Dermis blood vessel endothelial cell (primary cell): ENCODE data around the gene RIN3. TPM values are rescaled to one million over a fixed set of nuclear protein-coding genes. Genes with fewer than 3 reads are reported as not detected.

Experiments used
- DNase-seq: peaks from one replicate; pipeline ENCODE4 v3.0.0; 2010
- total RNA-seq: library from RNA; depleted of rRNA; stranded (reverse); fragments of >200 nt; gene quantifications from 2 replicates; pipeline ENCODE4 v1.2.3, GENCODE V29; 2014

Gene RIN3
- total RNA-seq, 1 donor from 2014 or later = 11.1 TPM

GRCh38 chr14:92556863-92557543 lies 43.4 kb downstream of the RIN3 start:
- DNase-seq = no peak

GRCh38 chr14:92557544-92557912 lies 43.9 kb downstream of the RIN3 start:
- DNase-seq = no peak

DNA sequence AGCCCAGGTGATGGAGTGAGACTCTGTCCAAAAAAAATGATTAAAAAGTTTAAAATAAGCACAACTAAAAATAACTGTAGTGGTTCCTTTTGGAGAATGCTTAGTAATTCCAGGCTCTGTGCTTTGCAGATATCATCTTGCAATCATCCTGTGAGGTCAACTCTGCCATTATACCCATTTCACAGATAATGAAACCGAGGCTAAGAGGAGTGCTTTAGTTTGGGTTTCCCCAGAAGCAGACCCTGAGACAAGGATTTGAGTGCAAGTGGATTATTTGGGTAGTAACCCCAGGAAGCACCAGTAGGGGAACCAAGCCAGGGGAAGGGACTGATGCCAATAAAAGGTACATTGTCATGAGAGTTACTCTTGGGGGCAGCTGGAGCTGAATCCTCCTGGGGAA lies 44.7 kb downstream of the RIN3 start:
- no peak for DNase-seq

DNA sequence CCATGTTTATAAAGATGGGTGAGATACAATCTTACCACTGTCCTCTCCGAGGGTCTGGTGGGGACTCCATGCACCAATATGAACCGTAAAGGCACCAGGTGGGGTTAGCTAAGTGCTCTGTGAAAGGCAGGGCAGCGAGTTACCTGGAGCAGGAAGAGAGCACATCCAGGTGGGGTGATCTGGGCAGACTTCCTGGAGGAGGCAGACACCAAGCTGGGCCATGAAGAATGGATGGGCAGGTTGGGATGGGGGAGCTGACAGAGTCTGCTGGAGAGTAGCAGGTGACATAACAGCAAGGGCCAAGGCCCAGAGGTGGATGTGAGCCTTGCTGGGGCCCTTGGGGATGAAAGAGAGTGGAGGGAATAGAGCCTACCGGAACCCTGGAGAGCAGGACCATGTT lies 45.9 kb downstream of the RIN3 start:
- DNase-seq = no peak

- DNase-seq = no peak
Observed at GRCh38 chr14:92560106-92560865, 46.7 kb downstream of the RIN3 start.

DNA sequence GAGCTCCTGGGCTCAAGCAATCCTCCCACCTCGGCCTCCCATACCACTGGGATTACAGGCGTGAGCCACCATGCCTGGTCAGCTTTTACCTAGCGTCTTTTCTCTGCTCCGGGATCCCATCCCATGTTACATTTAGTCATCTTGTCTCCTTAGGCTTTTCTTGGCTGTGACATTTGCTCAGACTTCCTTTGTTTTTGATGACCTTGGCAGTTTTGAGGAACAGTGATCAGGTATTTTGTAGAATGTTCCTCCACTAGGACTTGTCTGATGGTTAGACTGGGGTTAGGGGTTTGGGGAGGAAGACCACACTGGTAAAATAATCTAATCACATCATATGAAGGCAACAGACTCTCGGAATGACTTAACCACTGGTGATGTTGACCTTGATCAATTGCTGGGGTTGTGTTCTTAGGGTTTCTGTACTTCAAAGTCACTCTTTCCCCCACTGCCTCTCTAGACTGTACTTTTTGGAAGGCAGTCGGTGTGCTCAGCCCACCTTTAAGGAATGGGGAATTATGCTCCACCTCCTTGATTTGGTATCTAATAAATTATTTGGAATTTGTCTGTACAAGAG lies 48.4 kb downstream of the RIN3 start:
- DNase-seq = no peak

DNA sequence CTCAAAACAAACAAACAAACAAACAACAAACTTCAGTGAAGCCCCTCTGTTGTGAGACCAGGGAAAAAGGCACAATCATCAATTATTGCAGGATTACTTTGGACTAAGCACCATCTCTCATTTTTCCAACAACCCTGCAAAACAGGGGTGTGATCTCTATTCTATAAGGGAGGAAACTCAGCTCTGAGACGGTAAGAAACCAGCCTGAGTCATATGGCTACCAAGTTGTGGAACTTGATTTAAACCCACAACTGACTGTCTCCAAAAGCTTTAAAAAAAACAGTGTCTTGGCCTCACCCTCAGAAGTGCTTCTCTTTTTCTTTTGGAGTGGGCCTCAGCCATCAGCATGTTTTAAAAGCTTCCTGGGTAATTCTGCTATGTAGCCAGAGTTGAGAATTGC lies 49.8 kb downstream of the RIN3 start:
- no peak for DNase-seq

DNA sequence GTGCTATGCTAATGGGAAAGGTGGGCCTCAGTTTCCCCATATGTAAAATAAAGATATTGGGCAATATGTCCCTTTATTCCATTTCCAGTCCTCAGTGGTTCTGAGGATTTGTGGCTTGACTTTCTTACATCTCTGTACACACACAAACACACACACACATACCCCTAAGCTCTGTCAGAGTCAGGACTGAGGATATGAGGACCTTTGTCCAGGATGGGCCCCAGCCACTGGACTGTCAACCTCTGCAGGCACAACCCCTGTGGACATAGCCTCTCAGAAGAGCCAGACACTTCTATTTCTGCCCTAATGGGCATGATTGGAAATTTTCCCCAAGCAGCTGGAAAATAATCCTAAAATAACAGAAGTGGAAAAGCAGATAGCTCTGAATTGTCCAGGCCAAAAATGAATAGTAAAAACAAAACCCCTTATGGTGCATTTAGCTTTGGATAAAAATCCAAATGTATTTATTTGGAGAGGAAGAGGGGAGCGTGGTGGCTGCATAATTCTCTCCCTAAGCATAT lies 50.2 kb downstream of the RIN3 start:
- DNase-seq = no peak

GRCh38 chr14:92564344-92565039 lies 50.9 kb downstream of the RIN3 start:
- DNase-seq = no peak

- DNase-seq = no peak
Observed at GRCh38 chr14:92565040-92565717, 51.6 kb downstream of the RIN3 start.

GRCh38 chr14:92565718-92566115 lies 52.1 kb downstream of the RIN3 start:
- no peak for DNase-seq

DNA sequence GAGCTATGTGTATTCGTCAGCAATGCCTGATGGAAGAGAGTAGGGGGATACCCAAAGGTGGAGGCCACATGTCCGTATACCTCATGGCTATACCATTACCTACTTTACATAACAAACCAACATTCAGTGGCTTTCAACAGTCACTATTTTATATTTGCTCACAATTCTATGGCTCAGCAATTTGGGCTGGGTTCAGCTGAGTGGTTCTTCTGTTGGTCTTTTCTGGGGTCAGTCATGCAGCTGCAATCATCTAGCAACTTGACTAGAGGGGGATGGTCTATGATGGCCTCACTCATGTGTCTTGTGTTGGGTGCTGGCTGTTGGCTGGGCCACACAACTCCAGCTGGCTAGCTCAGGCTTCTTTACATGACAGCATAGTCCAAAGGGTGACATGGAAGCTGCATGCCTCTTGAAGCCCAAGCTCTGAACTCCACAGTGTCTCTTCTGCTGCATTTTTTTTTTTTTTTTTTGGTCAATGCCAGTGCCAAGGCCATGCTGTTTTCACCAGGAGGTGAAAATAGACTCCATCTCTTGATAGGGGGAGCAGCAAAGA lies 53.7 kb downstream of the RIN3 start:
- DNase-seq = no peak

DNA sequence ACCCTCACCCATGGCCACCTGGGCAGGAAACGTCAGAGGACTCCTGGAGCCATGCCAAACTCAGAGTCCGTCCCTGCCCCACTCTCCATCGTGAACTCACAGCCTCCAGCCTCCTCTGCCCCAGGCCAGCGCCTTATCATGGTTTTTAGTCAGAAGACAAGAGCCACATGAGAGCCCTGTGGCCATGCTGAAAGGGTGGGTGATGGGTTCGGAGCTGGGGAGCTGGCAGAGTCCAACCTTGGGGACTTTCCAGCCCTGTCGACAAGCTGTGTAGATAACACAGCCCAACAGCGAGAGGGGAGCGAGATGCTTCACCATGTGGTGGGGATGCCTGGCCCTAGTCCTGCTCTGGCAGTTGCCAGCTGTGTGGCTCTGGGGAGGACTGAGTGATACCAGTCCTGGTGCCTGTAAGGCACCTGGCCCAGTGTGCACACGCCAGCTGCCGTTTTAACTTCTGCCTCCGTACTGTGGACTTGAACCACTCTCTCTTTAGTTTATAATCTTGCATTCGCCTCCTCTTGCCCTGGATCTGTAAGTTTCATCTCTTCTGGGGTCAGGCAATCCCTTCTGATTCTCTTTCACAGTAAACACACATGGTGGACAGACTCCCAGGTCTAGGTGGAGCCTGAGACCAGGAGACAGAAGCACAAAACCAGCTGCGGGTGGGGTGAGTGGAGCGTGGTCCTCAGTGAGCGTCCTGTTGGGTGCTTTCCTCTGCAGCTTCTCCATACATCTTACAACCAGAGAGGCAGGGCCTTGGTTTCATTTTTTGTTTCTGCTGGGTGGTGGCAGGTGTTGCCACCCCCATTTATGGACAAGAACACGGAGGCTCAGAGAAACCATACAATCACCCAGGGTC lies 55.3 kb downstream of the RIN3 start:
- no peak for DNase-seq

DNA sequence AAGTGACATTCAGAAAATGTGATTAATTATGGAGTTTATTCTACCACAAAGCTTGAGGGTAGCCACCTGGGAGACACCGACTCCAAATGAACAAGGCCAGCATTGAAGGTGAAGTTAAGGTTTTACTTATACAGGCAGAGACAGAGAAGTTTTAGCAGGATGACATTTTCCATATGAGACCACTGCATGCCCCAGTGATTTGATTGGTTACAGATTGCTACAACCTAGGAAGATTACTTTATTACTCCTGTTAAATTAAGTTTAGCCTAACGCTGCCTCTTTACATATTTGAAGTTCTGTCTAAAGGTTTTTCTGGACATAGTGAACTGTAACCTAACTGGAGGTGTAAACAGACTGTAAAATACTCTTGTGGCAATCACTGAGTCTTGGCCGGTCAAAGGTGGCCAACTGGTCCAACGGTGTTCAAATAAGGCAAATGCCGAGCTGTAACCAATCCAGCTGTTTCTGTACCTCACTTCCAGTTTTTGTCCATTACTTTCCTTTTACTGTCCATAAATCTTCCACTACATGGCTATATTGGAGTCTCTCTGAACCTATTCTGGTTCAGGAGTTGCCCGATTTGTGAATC lies 57.2 kb downstream of the RIN3 start:
- DNase-seq = no peak

DNA sequence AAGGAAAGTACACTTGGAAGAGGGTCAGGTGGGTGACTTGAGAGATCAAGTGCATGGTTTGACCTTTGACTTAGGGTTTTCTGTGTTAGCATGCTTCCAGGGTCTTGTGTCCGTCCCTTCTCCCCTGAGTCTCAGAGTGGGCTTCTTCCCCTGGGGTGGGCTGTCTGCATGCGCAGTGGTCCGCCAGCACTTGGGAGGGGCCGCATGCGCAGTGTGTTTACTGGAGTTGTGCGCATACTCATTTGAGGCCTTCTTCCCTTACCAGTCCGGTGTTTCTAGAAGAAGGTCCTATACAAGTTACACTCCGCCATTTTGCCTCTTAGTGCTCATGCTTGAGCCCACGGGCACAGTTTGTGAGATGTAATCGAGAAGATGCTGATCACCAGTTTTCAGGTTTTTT lies 58.5 kb downstream of the RIN3 start:
- no peak for DNase-seq

GRCh38 chr14:92573761-92574498 lies 60.3 kb downstream of the RIN3 start:
- DNase-seq = no peak

GRCh38 chr14:92575061-92575747 lies 61.6 kb downstream of the RIN3 start:
- DNase-seq = no peak

GRCh38 chr14:92575748-92576303 lies 62.2 kb downstream of the RIN3 start:
- DNase-seq = no peak

GRCh38 chr14:92577321-92577742 lies 63.8 kb downstream of the RIN3 start:
- no peak for DNase-seq
